Measurements from ENCODE around the gene DENND4A.
"Not testable (repeated sequence)": the region's sequence is repeated elsewhere in the genome, so short reads cannot be mapped to it uniquely, and the experiment has no call there.

DENND4A gene

DNA sequence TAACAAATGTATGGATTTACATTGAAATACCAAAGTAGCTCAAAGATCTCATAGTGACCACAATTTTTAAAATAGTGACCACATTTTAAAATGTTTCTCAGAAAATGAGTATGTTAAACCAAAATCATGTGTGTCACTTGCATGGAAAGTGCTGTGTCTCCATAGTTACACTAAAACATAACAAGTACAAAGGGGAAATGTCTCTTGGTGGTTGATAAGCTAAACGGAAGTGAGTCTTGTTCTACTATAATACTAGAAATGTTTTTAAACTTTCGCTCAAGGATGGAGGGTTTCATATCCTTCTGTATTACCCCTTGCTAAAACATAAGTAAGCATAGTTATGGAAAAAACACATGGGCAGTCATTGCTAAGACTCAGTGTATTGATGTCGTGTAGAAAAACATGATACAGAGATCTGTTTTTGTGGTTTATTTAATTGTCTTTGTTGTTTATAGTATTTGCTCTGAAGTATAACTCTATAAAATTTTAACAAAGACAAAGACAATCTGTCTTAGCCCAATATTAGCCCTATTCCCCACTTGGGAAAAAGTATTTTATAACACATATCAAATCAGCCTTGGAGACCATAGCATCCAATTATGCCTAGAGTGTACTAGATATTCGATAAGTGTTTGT lies 27.0 kb upstream of the DENND4A start:
- no peak for DNase-seq

DNA sequence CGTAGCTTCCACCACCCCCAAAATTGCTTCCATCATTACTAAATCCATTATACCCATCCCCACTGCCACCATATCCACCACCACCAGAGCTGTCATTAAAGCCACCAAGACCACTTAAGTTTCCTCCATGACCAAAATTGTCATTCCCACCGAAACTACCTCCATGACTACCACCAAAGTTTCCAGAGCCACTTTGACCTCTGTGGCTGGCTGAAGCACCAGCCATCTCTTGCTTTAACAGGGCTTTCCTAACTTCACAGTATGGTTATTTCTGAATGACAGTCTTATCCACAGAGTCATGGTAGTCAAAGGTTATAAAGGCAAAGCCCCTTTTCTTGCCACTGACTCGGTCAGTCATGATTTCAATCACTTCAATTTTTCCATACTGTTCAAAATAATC lies 24.3 kb upstream of the DENND4A start:
- no peak for DNase-seq

GRCh38 chr15:65816008-65816407 lies 23.9 kb upstream of the DENND4A start:
- not testable (repeated sequence) for DNase-seq

GRCh38 chr15:65814271-65814670 lies 22.2 kb upstream of the DENND4A start:
- not testable (repeated sequence) for DNase-seq

- no peak for DNase-seq
These were observed 20.8 kb upstream of the DENND4A start for GRCh38 chr15:65812916-65813315.

- DNase-seq = no peak
These were observed 20.4 kb upstream of the DENND4A start for GRCh38 chr15:65812467-65812866.

- no peak for DNase-seq
These were observed 19.7 kb upstream of the DENND4A start for GRCh38 chr15:65811835-65812234.

DNA sequence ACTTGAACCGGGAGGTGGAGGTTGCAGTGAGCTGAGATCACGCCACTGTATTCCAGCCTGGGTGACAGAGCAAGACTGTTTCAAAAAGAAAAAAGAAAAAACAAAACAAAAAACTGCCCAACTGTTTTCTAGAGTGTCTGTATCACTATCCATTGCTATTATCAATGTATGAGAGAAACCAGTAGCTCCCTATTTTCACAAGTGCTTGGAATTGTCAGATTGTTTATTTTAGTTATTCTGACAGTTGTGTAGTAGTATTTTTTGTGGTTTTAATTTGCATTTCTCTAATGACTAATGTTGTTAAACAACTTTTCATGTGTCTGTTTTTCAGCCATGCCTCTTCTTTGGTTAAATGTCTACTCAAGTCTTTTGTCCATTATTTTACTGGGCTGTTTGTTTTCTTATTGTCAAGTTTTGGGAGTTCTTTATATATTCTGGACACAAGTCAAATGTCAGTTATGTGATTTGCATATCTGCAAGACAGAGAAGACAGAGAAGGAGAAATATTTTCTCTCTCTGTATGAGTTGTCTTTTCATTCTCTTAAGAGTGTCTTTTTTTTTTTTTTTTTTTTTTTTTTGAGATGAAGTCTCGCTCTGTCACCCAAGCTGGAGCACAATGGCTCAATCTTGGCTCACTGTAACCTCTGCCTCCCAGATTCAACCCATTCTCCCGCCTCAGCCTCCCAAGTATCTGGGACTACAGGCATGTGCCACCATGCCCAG lies 19.1 kb upstream of the DENND4A start:
- DNase-seq = not testable (repeated sequence)

GRCh38 chr15:65806397-65806796 lies 14.3 kb upstream of the DENND4A start:
- DNase-seq = no peak

DNA sequence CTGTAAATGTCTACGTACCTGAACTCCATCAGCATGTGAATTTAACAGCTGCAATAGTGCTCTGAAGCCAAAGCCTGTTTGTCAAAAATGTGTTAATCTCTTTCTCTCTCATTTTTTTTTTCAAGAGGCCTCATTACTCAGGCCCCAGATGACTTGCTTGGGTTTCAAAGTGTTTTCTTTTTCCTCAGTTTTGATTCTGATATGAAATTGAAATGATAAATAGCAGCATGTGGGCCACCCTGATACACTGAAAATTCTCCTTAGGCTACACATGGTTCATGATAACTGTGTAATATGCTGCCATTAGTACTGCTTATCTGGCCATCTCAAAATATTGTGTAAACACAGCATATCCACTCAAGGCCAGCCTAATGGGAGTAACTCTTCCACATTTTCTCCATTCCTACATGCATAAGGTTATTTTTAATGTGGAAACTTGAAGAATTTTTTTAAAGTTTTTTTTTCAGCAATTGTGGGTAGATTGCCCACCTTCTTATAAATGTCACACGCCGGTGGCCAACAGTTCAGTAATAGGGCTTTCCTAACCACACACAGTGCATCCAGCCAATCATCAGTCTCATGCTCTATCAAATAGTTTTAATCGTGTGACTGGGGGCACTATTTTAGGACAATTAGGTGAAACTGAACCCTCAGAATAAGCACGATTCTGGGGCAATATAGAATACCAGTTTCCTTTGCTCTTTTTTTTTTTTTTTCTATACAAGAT lies 13.1 kb upstream of the DENND4A start:
- DNase-seq = no peak

- no peak for DNase-seq
These were observed 12.3 kb upstream of the DENND4A start for GRCh38 chr15:65804252-65804931.

DNA sequence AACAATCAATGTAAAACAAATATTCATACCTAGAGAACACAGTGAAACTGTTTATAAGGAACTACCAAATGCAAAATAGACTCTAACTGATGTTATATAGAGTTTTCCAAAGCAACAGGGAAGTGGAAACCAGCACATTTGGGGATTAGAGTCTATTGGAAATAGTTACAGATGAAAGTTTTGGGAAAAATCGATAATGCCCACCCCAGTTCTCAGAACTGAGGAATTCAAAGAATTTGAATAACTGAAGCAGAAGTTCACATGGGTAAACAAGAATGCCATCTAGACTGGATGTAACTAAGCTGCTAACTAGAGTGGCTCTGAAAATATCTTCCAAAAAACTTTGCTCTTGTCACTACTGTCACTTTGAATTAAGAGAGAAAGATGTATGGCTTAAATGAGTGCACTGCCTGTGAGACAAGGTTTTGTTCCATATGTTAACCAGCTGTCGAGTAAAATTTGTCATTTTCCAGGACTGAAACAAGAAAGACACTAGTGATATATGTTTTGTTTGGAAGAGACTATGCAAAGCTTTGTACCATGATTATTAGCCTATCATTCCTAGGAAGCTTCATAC lies 9.2 kb upstream of the DENND4A start:
- no peak for DNase-seq

- DNase-seq = peak; percentile 18
These were observed 4.6 kb upstream of the DENND4A start for GRCh38 chr15:65796610-65797078.

DNA sequence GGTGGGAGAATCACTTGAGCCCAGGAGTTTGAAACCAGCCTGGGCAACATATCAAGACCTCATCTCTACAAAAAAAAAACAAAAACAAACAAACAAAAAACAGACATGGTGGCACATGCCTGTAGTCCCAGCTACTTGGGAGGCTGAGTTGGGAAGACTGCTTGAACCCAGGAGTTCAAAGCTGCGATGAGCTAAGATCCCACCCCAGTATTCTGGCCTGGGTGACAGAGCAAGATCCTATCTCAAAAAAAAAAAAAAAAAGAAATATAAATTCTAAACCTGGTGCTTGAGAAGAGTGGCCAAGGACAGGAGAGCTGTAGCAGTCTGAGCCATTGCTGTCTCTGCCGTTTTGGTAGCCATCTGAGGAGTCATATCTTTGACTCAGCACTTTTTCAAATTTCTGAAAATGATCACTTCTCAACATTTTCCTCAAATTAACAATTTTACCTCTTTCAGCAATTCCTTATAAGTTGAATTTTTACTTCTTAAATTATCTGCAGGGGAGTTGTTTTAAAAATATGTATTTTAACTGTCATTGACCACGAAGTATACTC lies 3.6 kb upstream of the DENND4A start:
- no peak for DNase-seq

DNA sequence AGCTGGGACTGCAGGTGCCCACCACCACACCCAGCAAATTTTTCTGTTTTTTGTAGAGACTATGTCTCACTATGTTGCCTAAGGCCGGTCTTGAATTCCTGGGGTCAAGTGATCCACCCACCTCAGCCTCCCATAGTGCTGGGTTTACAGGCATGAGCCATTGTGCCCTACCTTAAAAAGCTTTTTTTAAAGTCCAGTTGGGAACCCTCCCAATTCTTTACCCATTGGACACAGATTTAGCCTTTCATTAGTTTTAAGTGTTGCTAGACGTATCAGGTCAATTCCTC lies 1.7 kb upstream of the DENND4A start:
- DNase-seq = no peak

DNA sequence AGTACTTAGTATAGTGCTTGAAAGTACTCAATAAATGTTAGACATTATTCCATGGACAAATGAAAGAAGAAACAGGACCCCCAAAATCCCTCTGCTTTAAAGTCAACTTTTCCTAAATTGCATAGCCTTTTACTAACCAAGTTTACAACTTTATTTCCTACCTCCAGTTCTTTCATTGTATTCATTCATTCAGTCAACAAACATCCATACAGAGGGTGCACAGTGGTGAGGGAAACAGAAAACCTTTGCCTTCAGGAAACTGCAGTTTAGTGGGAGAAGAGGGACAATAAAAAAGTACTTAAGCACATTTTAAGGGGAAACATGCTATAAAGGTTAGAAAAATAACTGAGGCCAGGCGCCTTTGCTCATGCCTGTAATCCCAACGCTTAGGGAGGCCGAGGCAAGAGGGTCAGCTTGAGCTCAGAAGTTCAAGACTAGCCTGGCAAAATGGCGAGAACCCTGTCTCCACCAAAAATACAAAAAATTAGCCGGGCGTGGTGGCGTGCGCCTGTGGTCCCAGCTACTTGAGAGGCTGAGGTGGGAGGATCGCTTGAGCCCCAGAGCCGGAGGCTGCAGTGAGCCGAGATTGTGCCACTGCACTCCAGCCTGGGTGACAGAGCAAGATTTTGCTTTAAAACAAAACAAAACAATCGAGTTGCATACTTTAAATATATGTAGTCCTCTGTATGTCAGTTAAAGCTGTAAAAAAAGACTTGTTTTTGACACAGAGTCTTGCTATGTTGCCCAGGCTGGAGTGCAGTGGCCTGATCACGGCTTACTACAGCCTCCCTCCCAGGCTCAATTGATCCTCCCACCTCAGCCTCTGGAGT lies 1.1 kb upstream of the DENND4A start:
- no peak for DNase-seq

GRCh38 chr15:65791335-65792137 lies 557 bp downstream of the DENND4A start:
- DNase-seq = peak; percentile 67

DNA sequence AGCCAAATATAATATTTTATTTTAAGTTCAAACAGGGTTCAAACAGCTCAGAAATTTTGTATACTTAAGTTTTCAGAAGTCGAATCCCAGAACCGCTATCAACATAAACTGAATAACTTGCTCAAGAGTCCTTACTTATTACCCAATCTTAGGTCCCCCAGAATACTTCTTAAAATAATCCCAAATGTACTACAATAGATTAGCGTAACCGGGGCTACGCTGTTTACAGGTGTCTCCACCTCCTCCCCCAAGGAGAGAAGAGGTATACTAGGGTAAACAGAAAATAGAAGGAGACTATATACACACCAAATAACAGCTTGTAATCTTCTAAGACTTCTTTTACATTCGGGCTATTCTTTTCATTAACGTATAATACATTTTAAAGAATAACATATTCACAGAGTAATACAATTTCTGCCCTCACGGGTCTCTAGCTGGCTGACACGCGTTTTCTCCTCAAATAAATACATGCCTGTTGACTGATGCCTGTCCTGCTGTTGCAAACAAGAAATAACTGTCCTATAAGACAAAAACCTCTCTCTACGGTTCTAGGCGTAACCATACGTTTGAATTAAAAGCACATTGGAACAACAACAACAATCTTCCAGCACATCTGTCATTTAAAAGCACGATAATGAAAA lies 1.3 kb downstream of the DENND4A start:
- DNase-seq = peak; percentile 33

GRCh38 chr15:65789759-65790425 lies 2.2 kb downstream of the DENND4A start:
- DNase-seq = no peak

GRCh38 chr15:65789105-65789504 lies 3.0 kb downstream of the DENND4A start:
- no peak for DNase-seq

Measured in NCI-H1105 treated with DMSO at 0.1 percent for 48 hours (cell line).